Measurements from ENCODE around the gene COBL. TPM values are rescaled to one million over a fixed set of nuclear protein-coding genes. Genes with fewer than 3 reads are reported as not detected.
A peak's percentile ranks its signal among the peaks of the same experiment; 100 is the strongest.

The COBL gene
- total and polyA plus RNA-seq, 2 of the 4 experiments (the other 2 are of a cell fraction), result under 0.01 TPM; not detected in 1

- dilution Hi-C loops (cut with HindIII; ENCODE audit: low sequenced_read_pairs, unreplicated experiment) (no loop called here), intact Hi-C loops (cut with micrococcal nuclease) (no loop called here), in situ Hi-C loops (cut with MboI; ENCODE audit: low sequenced_read_pairs) (no loop called here)
- no peak overlapping the region for H3K23ac ChIP-seq (ENCODE audit: low read depth, low read length)
- peaks cover 5% of the 10 kb centered on the region; the same call in 1 of the 2 replicates for H3K9me1 ChIP-seq (ENCODE audit: insufficient read depth, low read length)
- ATAC-seq (ENCODE audit: low read depth), result peak; percentile 33
- H2AK5ac ChIP-seq (ENCODE audit: low read depth, low read length), result peak overlapping the region; percentile 57; the same call in 1 of the 2 replicates
- no CpG with 5 or more reads among the region's 7 CpGs for WGBS, 2 experiments (ENCODE audit: extremely low coverage in 2 of 2, insufficient read length in 1 of 2)
- no peak overlapping the region for H4K5ac ChIP-seq (ENCODE audit: low read depth, low read length)
- peak overlapping the region; percentile 63; the same call in 1 of the 2 replicates for H2BK120ac ChIP-seq (ENCODE audit: low read depth, low read length)
- TF ChIP-seq POLR2A (IDR thresholded peaks at IDR 0.05; ENCODE audit: low read depth, low read length), result no peak
- no peak for TF ChIP-seq MAFK (IDR thresholded peaks at IDR 0.05; ENCODE audit: low read depth, low read length)
- TF ChIP-seq NFE2L2 (IDR thresholded peaks at IDR 0.05; ENCODE audit: low read depth, low read length), result no peak
- 0 out of 2 replicates have a peak, but pooled peaks have one; percentile 1 for TF ChIP-seq USF2 (IDR thresholded peaks at IDR 0.05; ENCODE audit: low read depth, low read length)
- TF ChIP-seq CEBPB (IDR thresholded peaks at IDR 0.05; ENCODE audit: low read depth, low read length), result peak; percentile 57; the same call in 1 of the 2 replicates
- TF ChIP-seq FOS (IDR thresholded peaks at IDR 0.05; ENCODE audit: low read depth, low read length), result no peak
- no peak overlapping the region for H2AFZ ChIP-seq (replicated peaks; ENCODE audit: low read length, poor library complexity)
- no peak overlapping the region for H2BK5ac ChIP-seq (ENCODE audit: low read depth, low read length, poor library complexity, severe bottlenecking)
- H3K4me1 ChIP-seq (ENCODE audit: control insufficient read depth, insufficient read depth, low read length), result peaks cover 6% of the 10 kb centered on the region; the same call in 1 of the 2 replicates
- H3K14ac ChIP-seq (replicated peaks; ENCODE audit: low read depth, low read length), result no peak overlapping the region; the same call in 1 of the 2 replicates
- DNase-seq, result peak; percentile 51
- peak overlapping the region; percentile 74 for H2BK20ac ChIP-seq (ENCODE audit: low read depth, low read length)
- 0 out of 2 replicates have a peak overlapping the region, but pooled peaks have one; percentile 49 for H3K4ac ChIP-seq (ENCODE audit: low read depth, low read length)
- H3K4me2 ChIP-seq (ENCODE audit: low read depth, low read length), result no peak overlapping the region
- H3K27me3 ChIP-seq (ENCODE audit: control insufficient read depth, insufficient read depth, low read length), result peaks cover 2% of the 10 kb centered on the region; the same call in 1 of the 2 replicates
- ChIA-PET POLR2A (ENCODE audit: unreplicated experiment) (no interaction called here), CTCF (no interaction called here)
- H4K20me1 ChIP-seq (ENCODE audit: insufficient read depth, low read length), result no peaks in the 10 kb centered on the region
- H3K9me3 ChIP-seq (ENCODE audit: control insufficient read depth, insufficient read depth, low read length), result no peaks in the 10 kb centered on the region
- H3K36me3 ChIP-seq (ENCODE audit: control insufficient read depth, insufficient read depth, low read length), result no peaks in the 10 kb centered on the region
- H3K56ac ChIP-seq (ENCODE audit: extremely low read depth, insufficient read depth, low read length), result no peak overlapping the region; the same call in 1 of the 2 replicates
- H3K18ac ChIP-seq (ENCODE audit: low read depth, low read length), result no peak overlapping the region
- H2AK9ac ChIP-seq (replicated peaks; ENCODE audit: low read depth, low read length, poor library complexity), result no peak overlapping the region
- no peaks in the 10 kb centered on the region for H3K79me1 ChIP-seq (ENCODE audit: low read depth in 1 of 2, low read length in 2 of 2)
- no peak overlapping the region; a peak in 1 of 4 replicates for H4K8ac ChIP-seq (ENCODE audit: low read depth in 2 of 2, low read length in 2 of 2)
- BruUV-seq (replicated peaks), result no TSS peak
- no peak overlapping the region for H3K27ac ChIP-seq (ENCODE audit: insufficient read depth, low read length)
- H2BK15ac ChIP-seq (ENCODE audit: low read depth, low read length), result peak overlapping the region; percentile 66; the same call in 1 of the 3 replicates
- no peak overlapping the region for H3K4me3 ChIP-seq (ENCODE audit: insufficient read depth, low read depth, low read length)
- peak overlapping the region; percentile 75; the same call in 1 of the 2 replicates for H4K91ac ChIP-seq (ENCODE audit: insufficient read depth, low read depth, low read length)
- no peak overlapping the region for H3K9ac ChIP-seq (ENCODE audit: low read depth, low read length)
Observed at GRCh38 chr7:51019191-51019844, 297.3 kb downstream of the COBL start.

All from IMR-90 (cell line).